HG03039 (cell line): Measurements from ENCODE around the gene SLC26A11.

Experiments
- ATAC-seq: cut with Tn5 transposase; IDR thresholded peaks from one replicate; pipeline ENCODE4 v1.9.1; 2021; ENCODE audit warnings: mild to moderate bottlenecking, moderate library complexity; ENCODE audit not compliant: unreplicated experiment

The SLC26A11 gene

DNA sequence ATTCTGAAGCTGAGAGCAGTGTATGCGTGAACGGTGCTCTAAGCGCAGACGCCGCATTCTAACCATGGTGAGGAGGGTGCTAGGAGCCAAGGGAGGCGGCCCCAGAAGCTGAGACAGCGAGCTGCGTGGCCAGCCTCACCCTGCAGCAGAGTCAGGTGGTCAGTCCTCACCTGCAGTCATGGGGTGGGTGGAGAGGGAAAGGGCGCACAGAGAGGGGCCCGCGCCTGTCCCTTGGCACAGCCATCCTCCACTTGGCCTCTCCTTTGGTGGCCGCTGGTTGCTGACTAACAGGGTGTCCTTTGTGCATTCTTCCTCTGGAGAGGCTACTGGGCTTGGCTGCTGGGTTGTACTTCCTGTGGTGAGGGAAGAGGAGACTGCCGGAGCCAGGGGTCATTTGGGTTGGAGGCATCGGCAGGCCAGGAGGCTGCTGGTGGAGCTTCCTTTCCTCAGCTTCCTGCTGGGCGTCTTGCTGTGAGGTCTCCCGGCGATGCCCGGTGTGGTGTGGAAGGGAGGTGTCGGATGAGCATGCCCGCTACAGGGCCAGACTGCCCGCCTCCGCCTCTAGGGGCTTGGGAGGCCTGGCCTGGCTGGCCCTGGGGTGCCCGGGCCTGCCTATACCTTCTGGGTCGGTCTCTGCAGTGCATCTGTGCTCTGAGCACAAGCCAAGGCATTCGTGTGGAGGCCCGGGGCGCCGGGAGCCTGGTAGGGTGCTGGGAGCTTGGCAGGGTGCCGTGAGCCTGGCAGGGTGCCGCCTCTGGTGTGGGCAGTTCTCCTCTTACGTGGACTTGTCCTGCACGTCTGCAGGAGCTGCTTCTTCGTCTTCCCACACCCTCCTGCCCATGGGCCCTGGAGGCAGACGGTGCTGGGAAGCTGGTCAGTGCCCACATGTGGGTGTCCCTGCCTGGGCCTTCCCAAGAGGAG is 57.8 kb downstream of the SLC26A11 start:
- ATAC-seq: no peak

DNA sequence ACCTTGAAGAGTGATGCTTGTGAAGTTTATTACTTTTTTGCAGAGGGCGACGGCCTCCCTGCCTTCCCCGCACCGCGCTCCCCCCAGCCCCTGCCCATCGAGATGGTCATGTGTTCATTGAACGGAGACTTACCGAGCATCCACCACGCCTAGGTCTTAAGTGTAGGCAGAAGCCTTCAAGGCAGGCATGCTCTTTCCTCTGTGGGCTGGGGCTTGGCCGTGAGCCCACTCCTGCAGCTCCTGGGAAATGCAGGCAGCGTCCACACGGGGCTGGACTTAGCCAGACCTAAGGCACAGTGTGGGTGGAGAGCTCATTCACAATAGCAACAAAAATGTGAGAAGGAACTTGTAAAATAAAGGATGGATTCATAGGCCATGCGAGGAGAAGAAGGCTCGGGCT is 59.7 kb downstream of the SLC26A11 start:
- no peak for ATAC-seq

DNA sequence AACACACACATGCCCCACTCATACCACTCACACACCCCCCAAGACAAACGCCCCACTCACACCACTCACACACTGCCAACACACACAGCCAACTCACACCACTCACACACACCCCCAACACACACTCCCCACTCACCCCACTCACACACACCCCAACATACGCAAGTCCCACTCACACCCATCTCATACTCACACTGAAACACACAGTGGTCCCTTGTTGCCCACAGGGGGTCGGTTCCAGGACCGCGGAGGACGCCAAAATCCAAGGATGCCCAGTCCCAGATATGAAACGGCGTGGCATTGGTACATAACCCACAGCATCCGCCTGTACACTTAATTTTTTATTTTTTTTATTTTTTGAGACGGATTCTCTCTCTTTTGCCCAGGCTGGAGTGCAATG is 61.3 kb downstream of the SLC26A11 start:
- no peak for ATAC-seq

DNA sequence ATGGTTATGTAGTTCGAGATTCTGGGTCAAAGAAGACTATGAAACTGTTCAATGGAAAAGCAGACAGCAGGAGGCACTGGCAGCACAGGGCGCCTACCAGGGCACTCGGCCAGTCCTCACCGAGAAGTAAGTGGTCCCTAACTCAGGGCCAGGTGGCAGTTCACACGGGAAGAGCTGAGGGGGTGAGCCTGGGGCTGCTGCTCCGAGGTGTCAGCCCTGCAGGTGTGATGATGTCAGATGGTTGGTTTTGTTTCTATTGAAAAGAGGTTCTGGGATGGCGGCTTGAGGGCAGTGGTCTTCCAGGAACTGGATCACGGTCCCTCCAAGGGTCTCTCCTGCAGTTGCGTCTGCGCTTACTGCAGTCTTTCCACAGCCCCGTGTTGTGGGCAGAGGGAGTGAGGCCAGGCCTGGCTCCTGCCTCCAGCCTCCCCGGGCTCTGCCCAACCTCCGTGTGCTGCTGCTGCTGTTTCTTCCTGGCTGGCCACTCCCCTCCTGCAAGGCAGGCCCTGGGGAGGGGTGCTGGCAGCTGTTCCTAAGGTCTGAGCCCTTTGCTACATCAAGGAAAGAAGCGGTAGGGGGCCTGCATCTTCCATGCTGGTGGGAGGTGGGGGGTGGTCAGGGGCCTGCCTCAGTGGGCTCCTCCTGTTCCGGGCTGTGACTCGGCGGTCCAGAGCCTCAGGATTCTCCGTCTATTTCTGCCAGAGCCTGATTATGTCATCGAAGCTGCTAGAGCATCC is 63.1 kb downstream of the SLC26A11 start:
- ATAC-seq: no peak

DNA sequence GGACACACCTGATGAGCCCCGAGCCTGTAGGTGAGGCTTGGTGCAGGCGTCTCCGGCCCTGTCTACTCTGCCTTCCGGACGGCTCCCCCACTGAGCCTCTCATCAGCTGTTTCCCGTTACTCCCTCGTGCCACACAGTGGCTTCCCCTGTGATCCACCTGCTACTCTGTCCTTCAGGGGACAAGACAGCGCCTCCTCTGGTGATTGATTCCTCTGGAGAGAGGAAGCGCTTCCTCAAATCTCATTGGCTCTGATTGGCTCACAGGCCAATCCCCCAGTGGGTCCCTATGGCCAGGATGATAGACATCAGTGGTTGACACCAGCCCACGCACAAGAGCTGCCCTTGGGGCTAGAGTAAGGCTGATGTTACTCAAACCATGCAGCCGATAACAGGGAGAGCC is 64.4 kb downstream of the SLC26A11 start:
- ATAC-seq: no peak

DNA sequence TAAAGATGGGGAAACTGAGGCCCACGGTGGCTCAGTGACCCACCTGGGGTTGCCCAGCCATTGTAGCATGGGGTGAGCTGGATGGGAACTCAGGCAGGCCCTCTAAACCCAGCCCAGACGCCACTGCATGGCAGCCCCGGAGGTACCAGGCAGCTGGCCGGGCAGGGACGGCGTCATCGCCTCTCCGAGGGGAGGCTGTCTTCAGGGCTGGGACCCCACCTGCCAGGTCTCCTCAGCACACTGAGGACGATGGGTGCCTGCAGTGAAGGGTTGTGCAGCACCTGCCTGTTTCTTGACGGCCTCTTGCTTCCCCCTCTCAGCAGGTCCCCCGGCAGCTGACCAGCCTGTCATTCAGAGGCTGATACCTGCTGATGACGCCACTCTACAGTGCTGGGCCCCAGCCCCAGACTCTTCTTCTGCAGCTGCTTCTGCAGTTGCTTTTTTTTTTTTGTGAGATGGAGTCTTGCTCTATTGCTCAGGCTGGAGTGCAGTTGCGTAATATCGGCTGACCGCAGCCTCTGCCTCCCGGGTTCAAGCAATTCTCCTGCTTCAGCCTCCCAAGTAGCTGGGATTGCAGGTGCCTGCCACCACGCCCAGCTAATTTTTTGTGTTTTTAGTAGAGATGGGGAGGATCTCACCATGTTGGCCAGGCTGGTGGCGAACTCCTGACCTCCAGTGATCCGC is 65.2 kb downstream of the SLC26A11 start:
- no peak for ATAC-seq

DNA sequence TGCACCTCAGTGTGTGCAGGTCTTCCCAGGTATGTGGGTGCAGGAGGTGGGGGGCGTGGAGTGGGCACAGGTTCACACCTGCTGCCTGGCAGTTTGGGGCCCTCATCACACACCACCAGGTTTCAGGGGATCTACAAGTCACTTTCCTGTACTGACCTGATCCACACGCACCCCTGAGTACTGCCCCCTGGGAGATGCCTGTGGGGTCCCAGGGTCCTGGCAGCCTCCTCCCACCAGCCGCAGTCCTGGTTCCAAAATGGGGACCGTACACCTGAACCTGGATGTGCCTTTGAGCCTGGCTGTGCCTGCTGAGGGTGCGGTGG is 66.4 kb downstream of the SLC26A11 start:
- ATAC-seq: no peak

DNA sequence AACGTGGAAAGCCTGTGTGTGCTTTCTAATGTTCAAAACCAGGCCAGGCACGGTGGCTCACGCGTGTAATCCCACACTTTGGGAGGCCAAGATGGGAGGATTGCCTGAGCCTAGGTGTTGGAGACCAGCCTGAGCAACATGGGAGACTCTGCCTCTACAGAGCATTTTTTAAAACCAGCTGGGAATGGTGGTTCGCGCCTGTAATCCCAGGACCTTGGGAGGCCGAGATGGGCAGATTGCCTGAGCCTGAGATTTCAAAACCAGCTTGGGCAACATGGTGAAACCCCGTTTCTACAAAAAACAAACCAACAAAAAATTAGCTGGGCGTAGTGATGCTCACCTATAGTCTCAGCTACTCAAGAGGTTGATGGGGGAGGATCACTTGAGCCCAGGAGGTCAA is 66.8 kb downstream of the SLC26A11 start:
- ATAC-seq: no peak

DNA sequence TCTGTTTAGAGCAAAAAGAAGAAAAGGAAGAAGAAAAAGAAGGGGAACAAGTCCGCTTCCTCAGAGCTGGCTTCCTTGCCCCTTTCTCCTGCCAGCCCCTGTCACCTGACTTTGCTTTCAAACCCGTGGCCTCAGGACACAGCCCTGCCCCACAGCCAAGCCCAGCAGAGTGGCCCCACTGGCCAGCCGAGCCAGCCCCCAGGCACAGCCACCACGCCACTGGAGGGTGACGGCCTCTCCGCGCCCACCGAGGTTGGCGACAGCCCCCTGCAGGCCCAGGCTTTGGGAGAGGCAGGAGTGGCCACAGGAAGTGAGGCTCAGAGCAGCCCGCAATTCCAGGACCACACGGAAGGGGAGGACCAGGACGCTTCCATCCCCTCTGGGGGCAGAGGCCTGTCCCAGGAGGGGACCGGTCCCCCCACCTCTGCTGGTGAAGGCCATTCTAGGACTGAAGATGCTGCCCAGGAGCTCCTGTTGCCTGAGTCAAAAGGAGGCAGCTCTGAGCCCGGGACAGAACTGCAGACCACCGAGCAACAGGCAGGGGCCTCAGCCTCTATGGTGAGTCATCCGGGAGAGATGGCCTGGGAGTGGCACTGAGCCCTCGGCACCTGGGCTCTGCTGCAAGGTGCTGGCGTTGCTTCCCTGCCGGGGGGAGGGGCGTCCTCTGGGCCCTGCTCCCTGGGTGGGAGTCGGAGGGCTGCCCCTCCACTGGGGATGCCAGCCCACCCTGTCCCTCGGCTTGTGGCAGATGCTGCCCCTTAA is 67.8 kb downstream of the SLC26A11 start:
- no peak for ATAC-seq

DNA sequence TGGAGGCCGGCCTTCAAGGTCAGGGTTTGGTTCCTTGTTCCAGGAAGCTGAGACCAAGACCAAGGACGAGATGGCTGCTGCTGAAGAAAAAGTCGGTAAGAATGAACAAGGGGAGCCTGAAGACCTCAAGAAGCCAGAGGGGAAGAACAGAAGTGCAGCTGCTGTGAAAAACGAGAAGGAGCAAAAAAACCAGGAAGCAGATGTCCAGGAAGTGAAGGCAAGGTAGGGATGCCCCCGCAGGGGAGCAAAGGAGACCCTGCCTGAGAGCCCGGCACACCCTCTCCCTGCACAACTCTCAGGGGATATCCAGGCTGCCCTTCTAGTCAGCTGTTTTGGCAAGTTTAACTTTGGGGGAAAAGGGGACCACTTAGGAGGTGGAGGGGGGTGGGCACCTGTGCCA is 69.4 kb downstream of the SLC26A11 start:
- no peak for ATAC-seq

DNA sequence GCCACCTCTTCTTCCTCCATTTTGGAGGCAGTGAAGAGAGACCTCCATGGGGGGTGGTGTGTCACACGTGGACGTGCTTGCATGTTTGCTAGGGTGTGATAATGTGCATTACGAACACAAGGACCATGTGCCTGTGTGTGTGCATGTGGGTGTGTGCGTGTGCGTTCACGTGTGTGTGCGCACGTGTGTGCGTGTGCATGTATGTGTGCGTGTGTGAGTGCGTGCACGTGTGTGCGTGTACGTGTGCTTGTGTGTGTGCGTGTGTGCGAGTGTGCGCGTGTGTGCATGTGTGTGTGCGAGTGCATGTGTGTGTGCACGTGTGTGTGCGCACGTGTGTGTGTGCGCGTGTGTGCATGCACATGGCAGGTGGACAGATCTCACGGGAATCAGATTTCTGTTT is 69.9 kb downstream of the SLC26A11 start:
- no peak for ATAC-seq

DNA sequence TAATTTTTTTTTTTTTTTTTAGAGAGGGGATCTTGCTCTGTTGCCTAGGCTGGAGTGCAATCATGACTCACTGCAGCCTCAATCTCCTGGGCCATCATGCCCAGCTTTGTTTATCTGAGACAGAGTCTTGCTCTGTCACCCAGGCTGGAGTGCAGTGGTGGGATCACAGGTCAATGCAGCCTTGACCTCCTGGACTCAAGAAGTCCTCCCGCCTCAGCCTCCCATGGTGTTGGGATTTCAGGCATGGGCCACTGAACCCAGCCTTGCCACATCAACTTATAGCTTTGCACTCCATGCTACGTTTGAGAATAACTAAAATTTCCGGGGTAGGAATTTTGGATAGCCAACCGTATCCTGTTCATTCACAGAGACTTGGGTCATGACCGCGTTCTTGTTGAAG is 71.0 kb downstream of the SLC26A11 start:
- no peak for ATAC-seq

DNA sequence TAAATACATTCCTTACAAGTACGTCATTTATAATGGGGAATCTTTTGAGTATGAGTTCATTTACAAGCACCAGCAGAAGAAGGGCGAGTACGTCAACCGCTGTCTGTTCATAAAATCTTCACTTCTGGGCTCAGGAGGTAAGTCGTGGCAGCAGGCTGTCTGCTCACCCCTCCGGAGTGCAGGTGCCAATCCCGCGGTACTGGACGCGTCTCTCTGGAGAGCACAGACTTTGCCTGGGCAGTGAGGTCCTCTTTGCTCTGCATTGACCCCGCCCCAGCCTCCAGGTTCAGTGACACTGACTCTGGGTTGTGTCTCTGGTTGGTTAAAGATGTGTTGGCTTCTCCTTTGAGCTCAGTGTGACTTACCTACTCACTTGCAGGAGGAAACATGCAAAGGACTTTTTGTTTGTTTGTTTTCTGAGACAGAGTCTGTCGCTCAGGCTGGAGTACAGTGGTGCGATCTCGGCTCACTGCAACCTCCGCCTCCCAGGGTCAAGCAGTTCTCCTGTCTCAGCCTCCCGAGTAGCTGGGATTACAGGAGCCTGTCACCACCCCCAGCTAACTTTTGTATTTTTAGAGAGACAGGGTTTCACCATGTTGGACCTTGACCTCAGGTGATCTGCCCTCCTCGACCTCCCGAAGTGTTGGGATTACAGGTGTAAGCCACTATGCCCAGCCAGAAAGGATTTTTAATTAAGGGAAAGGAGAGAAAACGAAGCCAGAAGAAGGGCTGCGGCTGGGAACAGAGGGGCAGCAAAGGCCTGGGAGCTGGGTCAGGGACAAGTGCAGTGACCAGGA is 71.7 kb downstream of the SLC26A11 start:
- no peak for ATAC-seq

DNA sequence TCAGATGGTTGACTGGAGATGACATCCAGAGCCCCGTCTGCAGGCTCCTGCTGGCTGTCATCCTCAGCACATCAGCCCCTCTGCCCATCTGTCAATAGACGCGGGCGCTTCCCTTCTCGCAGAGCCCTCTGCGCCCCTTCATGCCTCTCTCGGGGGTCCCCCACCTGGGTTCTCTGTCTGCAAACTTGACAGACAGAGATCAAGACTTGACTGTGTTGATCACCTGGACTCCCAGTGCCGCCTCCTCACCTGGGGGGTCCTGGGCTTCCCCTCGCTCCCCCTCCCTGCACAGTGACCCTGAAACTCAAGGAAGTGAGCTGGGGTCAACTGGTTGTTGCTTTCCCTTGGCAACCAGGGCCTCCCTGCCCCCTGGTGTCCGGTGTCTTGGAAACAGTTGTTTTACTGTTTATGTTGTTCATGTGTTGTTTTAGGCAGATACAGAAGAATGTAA is 72.3 kb downstream of the SLC26A11 start:
- ATAC-seq: no peak

DNA sequence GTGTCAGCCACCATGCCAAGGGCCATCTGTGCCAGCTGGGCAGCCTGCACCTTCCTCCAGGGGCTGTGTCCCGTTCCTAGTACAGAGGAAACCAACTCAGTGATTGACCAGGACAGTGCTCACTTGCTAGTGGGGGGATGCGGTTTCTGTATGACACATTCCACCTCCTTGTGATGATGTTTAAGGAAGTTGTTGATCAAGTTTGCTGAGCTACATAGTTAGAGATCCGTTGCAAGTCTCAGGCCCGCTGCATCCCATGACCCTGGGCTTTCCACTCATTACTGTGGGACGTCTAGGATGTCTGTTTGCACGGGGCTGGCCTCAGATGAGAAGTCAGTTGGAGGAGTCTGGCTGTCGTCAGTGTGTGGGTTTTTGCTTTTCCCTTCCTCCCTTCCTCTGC is 74.0 kb downstream of the SLC26A11 start:
- ATAC-seq: no peak

DNA sequence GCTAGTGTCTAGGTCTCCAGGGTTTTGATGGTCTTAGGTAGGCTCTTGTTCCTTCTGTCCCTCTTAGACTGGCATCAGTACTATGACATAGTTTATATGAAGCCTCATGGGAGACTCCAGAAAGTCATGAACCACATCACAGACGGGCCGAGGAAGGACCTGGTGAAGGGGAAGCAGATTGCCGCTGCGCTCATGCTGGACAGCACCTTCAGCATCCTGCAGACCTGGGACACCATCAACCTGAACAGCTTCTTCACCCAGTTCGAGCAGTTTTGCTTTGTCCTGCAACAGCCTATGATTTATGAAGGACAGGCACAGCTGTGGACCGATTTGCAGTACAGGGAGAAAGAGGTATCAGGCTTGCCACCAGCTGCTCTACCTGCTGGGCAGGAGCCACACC is 74.4 kb downstream of the SLC26A11 start:
- ATAC-seq: no peak

DNA sequence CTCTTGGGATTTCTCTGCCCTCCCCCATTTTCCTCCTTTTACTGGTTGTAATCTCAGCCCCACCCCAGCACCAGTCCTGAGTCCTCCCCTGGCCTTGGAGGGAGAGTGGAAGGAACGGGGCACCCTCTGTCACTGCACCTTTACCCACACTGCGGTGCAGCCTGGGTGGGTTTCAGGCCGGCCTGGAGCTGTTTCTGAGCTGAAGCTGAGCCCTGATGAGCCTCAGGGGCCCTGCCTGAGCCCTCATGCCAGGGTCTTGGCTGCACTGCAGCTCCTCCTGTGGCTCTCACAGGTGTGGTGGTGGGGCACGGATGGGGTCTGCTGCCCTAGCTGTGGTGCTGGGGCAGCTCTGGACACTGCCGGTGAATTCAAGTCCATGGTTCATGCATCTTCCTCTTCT is 74.9 kb downstream of the SLC26A11 start:
- ATAC-seq: no peak

DNA sequence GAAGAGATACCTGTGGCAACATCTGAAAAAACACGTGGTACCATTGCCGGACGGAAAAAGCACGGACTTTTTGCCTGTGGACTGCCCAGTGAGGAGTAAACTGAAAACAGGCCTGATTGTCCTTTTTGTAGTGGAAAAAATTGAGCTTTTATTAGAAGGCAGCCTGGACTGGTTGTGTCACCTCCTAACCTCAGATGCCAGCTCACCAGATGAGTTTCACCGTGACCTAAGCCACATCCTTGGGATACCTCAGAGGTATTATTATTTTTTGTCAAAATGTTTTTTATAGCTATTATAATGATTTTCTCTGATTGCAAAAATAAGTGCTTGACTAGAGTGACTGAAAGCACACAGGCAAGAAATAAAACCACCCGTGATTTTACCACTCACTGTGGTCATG is 75.3 kb downstream of the SLC26A11 start:
- no peak for ATAC-seq

DNA sequence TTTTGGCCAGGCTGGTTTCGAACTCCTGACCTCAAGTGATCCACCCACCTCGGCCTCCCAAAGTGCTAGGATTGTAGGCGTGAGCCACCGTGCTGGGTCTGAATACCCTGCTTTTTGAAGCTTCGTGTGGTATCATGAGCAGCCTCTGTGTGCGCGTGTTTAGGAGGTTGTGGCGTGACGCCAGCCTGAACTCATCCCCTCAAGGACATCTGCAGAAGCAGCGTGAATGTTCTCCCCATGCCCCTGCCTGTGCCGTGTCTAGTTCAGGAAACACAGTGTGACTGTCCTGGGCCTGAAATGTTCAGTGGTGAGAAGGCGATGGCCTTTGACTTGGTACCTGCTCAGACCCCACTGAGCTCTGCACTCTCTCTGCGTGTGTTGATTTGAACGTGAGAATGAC is 76.0 kb downstream of the SLC26A11 start:
- no peak for ATAC-seq

DNA sequence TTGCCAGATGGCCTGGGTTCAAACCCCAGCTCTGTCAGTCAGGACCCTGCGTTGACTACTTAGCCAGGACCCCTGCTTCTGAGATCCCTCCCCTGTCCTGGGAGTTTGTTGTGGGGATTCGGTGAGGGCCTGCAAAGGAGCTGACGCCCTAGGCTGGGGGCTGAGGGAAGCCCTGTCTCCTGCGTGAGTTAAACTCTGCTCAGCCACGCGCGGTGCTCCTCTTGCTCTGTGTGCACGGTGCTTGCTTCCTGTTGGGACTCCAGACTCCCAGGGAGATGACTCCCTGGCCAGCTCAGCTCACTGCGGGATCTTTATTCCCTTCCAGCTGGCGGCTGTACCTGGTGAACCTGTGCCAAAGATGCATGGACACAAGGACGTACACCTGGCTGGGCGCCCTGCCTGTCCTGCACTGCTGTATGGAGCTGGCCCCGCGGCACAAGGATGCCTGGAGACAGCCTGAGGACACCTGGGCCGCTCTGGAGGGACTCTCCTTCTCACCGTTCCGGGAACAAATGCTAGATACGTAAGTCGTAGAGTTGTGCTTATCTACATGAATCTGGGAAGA is 77.9 kb downstream of the SLC26A11 start:
- no peak for ATAC-seq
